MM.1S (cell line): ENCODE measurements around the gene FBXW4.

Experiments
- DNase-seq: peaks from one replicate; pipeline ENCODE4 v3.0.0-alpha.2; 2015
- H2AFZ ChIP-seq: fragments of 300-600 bp; sonication (generic); 2 replicates; pipeline ENCODE4 v1.6.0; 2016; ENCODE audit warnings: antibody characterized with exemption, low read length
- H3F3A ChIP-seq: fragments of 300-600 bp; sonication (generic); 2 replicates; pipeline ENCODE4 v1.6.1; 2016; ENCODE audit warnings: mild to moderate bottlenecking, antibody characterized with exemption, low read length, moderate library complexity, mixed read lengths; ENCODE audit not compliant: insufficient read depth
- H3K27ac ChIP-seq: fragments of 300-600 bp; sonication (generic); 2 replicates; pipeline ENCODE4 v1.5.1; 2016; ENCODE audit warnings: mild to moderate bottlenecking, low read length
- H3K27me3 ChIP-seq: fragments of 300-600 bp; sonication (generic); replicated peaks from 2 replicates; pipeline ENCODE4 v1.6.0; 2016; ENCODE audit warnings: low read length; ENCODE audit not compliant: insufficient read depth
- H3K36me3 ChIP-seq: fragments of 300-600 bp; sonication (generic); replicated peaks from 2 replicates; pipeline ENCODE4 v1.6.1; 2016; ENCODE audit warnings: mild to moderate bottlenecking, low read length, mixed read lengths; ENCODE audit not compliant: insufficient read depth
- H3K4me1 ChIP-seq: fragments of 300-600 bp; sonication (generic); 2 replicates; pipeline ENCODE4 v1.6.1; 2016; ENCODE audit warnings: low read length, mixed read lengths
- H3K4me2 ChIP-seq: fragments of 300-600 bp; sonication (generic); 2 replicates; pipeline ENCODE4 v1.6.0; 2016; ENCODE audit warnings: low read depth, low read length
- H3K4me3 ChIP-seq: fragments of 300-600 bp; sonication (generic); 2 replicates; pipeline ENCODE4 v1.5.1; 2016; ENCODE audit warnings: low read length, mixed read lengths
- H3K79me2 ChIP-seq: fragments of 300-600 bp; sonication (generic); 2 replicates; pipeline ENCODE4 v1.6.1; 2016; ENCODE audit warnings: mixed run types, low read length, mixed read lengths
- H3K9ac ChIP-seq: fragments of 300-600 bp; sonication (generic); 2 replicates; pipeline ENCODE4 v1.6.1; 2016; ENCODE audit warnings: low read length, mixed read lengths
- H3K9me2 ChIP-seq: fragments of 300-600 bp; sonication (generic); replicated peaks from 2 replicates; pipeline ENCODE4 v1.6.1; 2016; ENCODE audit warnings: mild to moderate bottlenecking, low read length, mixed read lengths; ENCODE audit not compliant: insufficient read depth
- H3K9me3 ChIP-seq: fragments of 300-600 bp; sonication (generic); replicated peaks from 2 replicates; pipeline ENCODE4 v1.6.1; 2016; ENCODE audit warnings: mild to moderate bottlenecking, low read length, mixed read lengths; ENCODE audit not compliant: insufficient read depth
- H4K20me1 ChIP-seq: fragments of 300-600 bp; sonication (generic); 2 replicates; pipeline ENCODE4 v1.6.1; 2016; ENCODE audit warnings: mild to moderate bottlenecking, low read length, moderate library complexity, mixed read lengths; ENCODE audit not compliant: insufficient read depth
- EZH2 ChIP-seq: fragments of 300-600 bp; sonication (generic); optimal IDR thresholded peaks from 2 replicates; pipeline ENCODE3; 2017; ENCODE audit warnings: low read depth, mild to moderate bottlenecking, antibody characterized with exemption, low read length, mixed read lengths
- EZH2phosphoT487 ChIP-seq: fragments of 300-600 bp; sonication (generic); IDR thresholded peaks from 2 replicates; pipeline ENCODE4 v1.6.1; 2018; ENCODE audit warnings: antibody characterized with exemption, low read length
- TF ChIP-seq, protein P1 (sequence below): fragments of 300-600 bp; sonication (generic); IDR thresholded peaks from 2 replicates; pipeline ENCODE4 v1.5.1; 2016; ENCODE audit warnings: antibody characterized with exemption, low read length, mixed read lengths

FBXW4 gene

DNA sequence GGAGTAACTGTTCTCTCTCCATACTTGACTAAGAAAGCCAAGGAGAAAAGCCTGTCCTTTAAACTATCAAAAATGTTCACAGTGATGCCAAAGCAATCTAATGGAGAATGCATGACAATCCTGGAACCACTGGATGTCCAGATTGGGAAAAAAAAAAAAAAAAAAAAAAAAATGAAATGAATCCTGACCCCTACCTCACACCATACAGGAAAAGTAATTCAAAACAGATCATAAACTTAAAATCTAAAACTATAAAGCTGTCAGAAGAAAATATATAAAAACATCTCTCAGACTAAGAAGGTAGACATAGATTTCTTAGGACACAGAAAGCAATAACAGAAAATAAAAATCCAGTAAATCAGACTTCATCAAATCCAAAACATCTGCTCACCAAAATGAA is 18.4 kb downstream of the FBXW4 start:
- H3K27ac ChIP-seq: no peak overlapping the region
- 0 out of 2 replicates have a peak, but pooled peaks cover under 1% of the 10 kb centered on the region for H3K4me1 ChIP-seq
- no peaks in the 10 kb centered on the region for H3K9me2 ChIP-seq
- H3K9ac ChIP-seq: no peak overlapping the region
- TF ChIP-seq, protein P1, sequence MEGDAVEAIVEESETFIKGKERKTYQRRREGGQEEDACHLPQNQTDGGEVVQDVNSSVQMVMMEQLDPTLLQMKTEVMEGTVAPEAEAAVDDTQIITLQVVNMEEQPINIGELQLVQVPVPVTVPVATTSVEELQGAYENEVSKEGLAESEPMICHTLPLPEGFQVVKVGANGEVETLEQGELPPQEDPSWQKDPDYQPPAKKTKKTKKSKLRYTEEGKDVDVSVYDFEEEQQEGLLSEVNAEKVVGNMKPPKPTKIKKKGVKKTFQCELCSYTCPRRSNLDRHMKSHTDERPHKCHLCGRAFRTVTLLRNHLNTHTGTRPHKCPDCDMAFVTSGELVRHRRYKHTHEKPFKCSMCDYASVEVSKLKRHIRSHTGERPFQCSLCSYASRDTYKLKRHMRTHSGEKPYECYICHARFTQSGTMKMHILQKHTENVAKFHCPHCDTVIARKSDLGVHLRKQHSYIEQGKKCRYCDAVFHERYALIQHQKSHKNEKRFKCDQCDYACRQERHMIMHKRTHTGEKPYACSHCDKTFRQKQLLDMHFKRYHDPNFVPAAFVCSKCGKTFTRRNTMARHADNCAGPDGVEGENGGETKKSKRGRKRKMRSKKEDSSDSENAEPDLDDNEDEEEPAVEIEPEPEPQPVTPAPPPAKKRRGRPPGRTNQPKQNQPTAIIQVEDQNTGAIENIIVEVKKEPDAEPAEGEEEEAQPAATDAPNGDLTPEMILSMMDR: no peak
- TF ChIP-seq EZH2phosphoT487 (no peak), EZH2 (no peak)
- H3F3A ChIP-seq: no peaks in the 10 kb centered on the region
- H3K79me2 ChIP-seq: no peaks in the 10 kb centered on the region
- no peak overlapping the region for H3K4me3 ChIP-seq
- H4K20me1 ChIP-seq: no peaks in the 10 kb centered on the region
- H3K36me3 ChIP-seq: no peaks in the 10 kb centered on the region
- H3K4me2 ChIP-seq: no peak overlapping the region
- H3K9me3 ChIP-seq: no peaks in the 10 kb centered on the region
- no peak for DNase-seq
- H2AFZ ChIP-seq: no peak overlapping the region
- H3K27me3 ChIP-seq: no peaks in the 10 kb centered on the region

DNA sequence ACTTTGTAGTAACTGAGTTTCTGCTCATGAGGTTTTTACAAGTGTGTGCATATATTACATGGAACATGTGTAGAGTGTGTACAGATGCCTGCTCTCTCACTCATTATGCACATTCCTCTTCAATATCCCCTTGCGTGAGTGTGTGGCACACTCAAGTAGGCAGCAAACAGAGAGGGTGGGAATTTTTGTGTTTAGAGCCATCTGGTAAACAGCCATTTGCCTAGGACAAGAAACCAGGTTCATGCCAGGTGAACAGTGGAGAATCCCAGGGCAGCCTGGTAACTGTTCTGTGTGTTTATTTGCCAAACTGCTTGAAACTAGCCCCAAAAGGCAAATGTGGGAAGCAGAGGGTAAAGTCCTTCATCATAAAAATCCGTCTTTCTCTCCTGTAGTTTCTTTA is 19.9 kb downstream of the FBXW4 start:
- Histone ChIP-seq H3K4me1 (peaks cover 13% of the 10 kb centered on the region; the same call in 1 of the 2 replicates), H4K20me1 (no peaks in the 10 kb centered on the region), H3K27me3 (no peaks in the 10 kb centered on the region), H3K4me3 (no peak overlapping the region), H3K27ac (no peak overlapping the region), H3K9me2 (no peaks in the 10 kb centered on the region), H3K36me3 (no peaks in the 10 kb centered on the region), H3K79me2 (no peaks in the 10 kb centered on the region), H3K4me2 (no peak overlapping the region), H3K9ac (no peak overlapping the region), H3F3A (no peaks in the 10 kb centered on the region), H3K9me3 (no peaks in the 10 kb centered on the region), H2AFZ (no peak overlapping the region)
- no peak for DNase-seq
- TF ChIP-seq EZH2phosphoT487 (no peak), EZH2 (no peak)

DNA sequence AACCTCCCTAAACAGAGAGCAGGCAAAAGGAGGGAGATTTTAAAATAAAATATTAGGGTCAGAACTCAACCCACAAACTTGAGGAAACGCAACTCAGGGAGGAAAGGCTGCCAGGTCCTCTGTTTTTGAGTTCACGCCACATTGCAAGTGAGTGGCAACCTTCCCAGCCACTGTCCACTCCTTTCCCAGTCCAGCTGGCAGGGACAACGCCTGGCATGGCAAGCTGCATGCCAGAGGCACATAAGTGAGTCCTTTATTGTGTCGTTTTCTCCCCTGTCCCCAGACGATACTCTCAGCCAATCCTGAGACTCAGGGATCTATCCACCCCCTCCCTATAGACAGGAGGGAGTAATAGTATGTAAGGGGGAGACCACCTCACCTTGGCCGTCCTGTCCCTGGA is 22.4 kb downstream of the FBXW4 start:
- Histone ChIP-seq H3K4me1 (peaks cover 13% of the 10 kb centered on the region; the same call in 1 of the 2 replicates), H3F3A (no peaks in the 10 kb centered on the region)

DNA sequence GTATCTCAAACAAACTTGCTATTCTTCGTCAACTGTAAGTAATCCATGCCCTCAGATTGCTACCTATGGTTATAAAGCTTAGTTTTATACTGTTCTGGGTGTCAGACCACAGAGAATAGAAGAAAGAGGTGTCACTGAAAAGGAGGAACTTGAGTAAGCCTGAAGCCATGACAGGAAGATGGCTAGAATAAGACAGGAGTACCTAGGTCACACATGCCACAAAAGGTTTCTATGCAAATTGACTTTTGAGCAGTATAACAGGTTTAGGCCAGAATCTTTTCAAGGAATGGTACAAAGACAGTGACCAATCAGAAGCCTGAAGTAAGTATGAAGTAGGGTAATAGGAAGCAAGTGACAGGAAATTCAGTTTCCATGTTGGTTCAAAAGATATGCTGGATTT is 23.5 kb downstream of the FBXW4 start:
- no peak overlapping the region for H3K4me3 ChIP-seq
- no peak overlapping the region for H3K9ac ChIP-seq
- no peak overlapping the region for H3K4me2 ChIP-seq
- H3K27me3 ChIP-seq: no peaks in the 10 kb centered on the region
- H4K20me1 ChIP-seq: no peaks in the 10 kb centered on the region
- H3K9me2 ChIP-seq: no peaks in the 10 kb centered on the region
- no peaks in the 10 kb centered on the region for H3F3A ChIP-seq
- H3K4me1 ChIP-seq: peaks cover 13% of the 10 kb centered on the region; the same call in 1 of the 2 replicates
- H3K36me3 ChIP-seq: no peaks in the 10 kb centered on the region
- no peak overlapping the region for H3K27ac ChIP-seq
- no peak for DNase-seq
- no peaks in the 10 kb centered on the region for H3K9me3 ChIP-seq
- no peaks in the 10 kb centered on the region for H3K79me2 ChIP-seq
- TF ChIP-seq EZH2 (no peak), EZH2phosphoT487 (no peak)
- TF ChIP-seq, protein P1: no peak
- H2AFZ ChIP-seq: no peak overlapping the region

More for the DNA sequence above, 22.4 kb downstream of the FBXW4 start:
- Histone ChIP-seq H2AFZ (no peak overlapping the region), H3K9me2 (no peaks in the 10 kb centered on the region), H3K4me2 (no peak overlapping the region), H3K9me3 (no peaks in the 10 kb centered on the region), H4K20me1 (no peaks in the 10 kb centered on the region), H3K27ac (no peak overlapping the region), H3K79me2 (no peaks in the 10 kb centered on the region), H3K9ac (no peak overlapping the region), H3K36me3 (no peaks in the 10 kb centered on the region), H3K4me3 (no peak overlapping the region), H3K27me3 (no peaks in the 10 kb centered on the region)
- DNase-seq: no peak
- no peak for TF ChIP-seq EZH2
- no peak for TF ChIP-seq EZH2phosphoT487
- TF ChIP-seq, protein P1: no peak
